HG02642 (cell line): ENCODE data around the gene ARHGAP42.
"Not testable (repeated sequence)": the region's sequence is repeated elsewhere in the genome, so short reads cannot be mapped to it uniquely, and the experiment has no call there.

Experiments
- ATAC-seq: cut with Tn5 transposase; IDR thresholded peaks from one replicate; pipeline ENCODE4 v1.9.1; 2021; ENCODE audit warnings: mild to moderate bottlenecking; ENCODE audit not compliant: unreplicated experiment, poor library complexity

The ARHGAP42 gene

DNA sequence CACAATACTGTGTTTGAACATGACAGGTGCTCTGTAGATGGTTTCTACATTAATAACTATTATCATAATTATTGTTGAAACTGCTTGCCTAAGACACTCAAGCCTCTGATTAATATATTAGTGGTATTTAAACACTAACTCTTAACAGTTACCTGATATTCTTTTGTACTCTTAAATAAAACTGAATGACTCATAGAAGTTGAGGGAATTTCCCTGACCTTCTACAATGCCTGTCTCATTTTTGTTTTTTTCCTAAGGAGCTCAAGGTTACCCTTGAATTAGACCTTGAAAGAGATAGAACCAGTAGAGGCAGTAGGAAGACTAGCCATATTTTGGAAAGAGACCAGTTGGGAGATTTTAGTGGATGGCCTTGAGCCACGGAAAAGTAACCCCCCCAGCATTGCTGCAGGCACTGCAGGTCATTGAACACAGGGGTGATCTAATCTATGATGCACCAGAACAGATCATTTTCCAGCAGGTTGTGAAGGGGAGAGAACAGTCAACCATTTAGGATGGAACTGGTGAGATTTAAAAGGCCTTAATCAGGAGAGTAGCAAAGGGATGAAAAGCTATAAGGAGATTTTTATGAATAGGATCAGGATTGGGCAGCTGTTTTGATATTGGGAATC is 294.2 kb downstream of the ARHGAP42 start:
- no peak for ATAC-seq

DNA sequence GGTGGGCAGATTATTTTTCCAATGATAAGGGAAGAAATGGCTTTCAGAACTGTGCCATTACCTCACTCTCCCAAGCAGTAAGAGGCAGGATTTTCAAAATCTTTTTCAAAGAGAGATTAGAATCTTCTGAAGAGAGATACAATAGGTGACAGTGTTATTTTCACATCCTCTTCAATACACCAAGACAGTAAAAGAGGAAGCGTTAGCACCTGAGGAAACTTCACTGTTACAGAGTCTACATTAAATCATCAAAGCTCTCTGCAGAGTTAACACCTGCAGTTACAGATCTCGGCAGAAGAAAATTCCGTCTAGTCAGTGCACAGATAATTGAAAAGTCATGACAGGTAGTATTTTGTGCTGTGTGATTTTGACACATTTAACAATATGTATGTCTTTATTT is 297.6 kb downstream of the ARHGAP42 start:
- ATAC-seq = peak; percentile 75

DNA sequence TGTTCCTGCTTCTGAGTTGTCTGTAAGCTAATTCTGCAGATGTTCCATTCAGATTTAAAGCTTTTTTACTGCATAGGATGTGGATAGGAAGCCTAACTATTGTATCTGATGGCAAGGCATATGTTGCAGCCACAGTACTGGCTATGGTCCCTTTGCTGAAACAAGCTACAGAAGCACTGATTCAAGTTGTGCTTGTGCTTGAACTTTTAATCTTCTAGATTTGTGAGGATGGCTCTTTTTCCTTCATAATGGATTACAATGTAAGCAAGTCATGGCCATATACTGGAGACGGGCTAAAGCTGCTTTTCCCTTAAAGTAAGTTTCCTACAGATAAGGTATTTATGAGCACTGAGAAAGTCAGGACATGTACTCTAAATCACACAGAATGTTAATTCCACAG is 303.8 kb downstream of the ARHGAP42 start:
- no peak for ATAC-seq

DNA sequence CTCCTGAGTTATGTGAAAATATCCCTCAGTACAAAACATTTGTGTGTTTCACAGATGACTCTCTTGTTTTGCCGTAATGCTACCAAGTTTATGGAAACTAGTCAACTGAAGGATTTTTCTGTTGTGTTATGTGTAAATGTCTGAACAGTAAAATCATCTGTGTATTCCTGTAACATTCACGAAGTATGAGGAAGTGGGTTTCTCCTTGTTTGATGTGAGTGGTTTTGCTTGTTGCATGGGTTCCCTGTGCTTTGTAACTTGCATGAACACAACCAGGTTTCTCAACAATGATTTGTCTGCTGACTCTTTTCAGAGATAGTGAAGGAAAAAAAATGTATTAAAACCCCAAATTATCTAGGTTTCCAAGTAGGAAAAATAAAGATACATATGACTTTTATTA is 304.5 kb downstream of the ARHGAP42 start:
- ATAC-seq = no peak

DNA sequence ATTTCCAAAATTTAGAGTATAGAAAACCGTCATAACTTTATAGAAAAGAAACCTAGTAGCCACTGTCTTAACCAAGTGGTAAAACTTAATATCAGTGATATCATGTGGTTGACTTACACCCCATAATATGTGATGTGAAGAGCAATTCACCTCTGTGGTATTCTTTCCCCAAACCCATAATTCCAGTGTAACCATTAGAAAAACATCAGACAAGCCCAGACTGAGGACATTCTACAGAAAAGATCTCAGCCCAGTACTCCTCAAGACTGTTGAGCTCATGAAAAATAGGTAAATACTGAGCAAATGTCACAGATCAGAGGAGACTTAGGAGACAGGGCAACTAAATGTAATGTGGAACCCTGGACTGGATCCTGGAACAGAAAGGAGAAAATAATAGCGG is 307.9 kb downstream of the ARHGAP42 start:
- no peak for ATAC-seq

DNA sequence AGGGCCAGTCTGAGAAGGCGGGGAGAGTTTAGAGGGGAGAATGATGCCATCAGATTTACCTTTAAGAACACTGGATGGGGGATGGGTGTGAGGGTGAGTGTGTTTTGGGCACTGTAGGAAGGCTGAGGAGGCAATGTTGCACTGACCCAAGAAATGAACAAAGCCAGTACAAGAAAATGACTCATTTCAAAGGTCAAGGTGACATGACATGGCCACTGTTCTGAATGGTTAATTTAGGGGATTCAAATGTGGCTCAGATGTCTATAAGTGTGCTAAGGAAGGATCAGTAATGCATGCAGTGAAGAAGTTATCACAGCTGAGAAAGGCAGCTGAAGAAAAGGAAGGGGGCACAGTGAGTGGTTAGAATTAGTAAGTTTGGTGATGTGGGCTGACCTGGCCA is 312.7 kb downstream of the ARHGAP42 start:
- ATAC-seq = no peak

DNA sequence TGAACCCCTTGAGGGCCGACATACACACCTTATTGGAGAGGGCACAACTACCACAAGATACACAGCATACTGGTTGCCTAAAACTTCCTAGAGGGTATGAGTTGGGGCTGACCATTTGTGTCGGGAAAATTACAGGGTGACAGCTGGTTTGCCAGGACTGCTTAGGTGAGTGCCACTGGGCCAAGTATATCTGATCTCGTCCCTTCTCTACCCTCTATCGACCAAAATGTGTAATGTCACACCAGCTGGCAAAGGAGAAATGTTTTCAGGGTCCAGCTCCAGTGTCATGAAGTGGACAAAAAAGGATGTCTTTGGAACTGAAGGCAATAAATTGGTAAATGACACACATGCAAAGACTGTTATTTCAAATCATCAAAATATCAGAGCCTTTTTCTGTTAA is 316.4 kb downstream of the ARHGAP42 start:
- no peak for ATAC-seq

DNA sequence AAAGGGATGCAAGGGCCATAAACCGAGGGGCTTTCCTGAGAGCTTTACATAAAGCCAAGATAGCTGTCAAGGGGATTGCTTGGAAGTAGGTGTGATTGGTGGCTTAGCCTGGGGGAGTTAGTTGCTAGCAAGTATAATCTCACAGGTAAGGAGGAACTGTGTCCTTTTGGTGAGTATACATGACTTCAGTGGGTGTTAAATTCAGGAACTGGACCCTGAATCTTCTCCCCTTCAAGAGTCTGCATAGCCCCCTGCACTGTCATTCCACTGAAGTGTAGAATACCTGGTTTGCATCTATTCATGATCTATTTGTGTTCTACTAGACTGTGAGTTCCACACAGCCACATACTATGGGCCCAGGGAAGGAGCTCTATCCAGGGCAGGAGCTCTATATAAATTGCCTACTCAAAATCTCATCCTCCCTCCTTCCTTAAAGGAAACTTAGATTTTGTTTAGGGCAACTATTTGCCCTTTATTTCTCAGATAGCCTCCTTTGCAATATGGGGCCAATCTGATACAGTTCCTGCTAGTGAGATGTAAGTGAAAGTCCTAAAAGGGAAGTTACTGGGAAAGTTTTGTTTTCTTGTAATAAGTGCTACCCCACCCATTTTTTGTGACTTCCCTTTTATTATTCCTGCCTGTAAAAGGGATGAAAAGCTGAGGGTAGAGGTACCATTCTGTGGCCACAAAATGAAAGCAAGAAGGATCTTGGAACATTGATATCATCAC is 322.0 kb downstream of the ARHGAP42 start:
- no peak for ATAC-seq

DNA sequence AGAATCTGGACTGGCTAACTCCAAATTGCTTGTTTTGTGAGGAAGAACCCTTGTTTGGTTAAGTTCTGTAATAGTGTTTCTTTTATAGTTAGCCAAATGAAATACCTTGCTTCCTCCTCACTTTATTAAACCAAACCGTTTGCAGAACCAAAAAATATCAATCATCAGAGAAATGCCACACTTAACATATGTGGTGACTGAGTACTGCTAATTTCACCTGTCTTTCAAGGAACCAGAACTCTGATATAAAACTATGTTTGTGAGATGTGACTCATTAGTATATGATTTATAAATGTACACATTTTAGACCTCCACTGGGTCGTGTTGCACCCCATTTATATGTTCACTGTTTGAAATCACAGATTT is 322.6 kb downstream of the ARHGAP42 start:
- no peak for ATAC-seq

DNA sequence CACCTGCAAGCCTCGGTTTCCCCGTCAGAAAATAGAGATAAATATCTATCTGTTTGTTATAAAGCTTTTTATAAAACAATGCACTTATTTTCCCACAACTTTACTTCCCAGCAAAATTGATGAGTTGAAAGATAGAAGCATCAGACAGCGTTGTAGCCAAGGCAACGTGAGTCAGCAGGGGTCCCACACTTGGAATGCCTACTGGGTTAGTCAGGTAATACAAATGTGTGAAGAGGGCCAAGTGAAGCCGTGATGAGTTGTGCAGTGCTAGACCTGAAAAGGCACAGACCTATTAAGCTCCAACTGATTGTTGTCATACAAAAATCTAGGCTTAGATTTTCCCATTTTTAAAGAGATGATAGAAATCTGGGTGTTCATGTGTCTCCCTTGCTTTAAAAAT is 323.8 kb downstream of the ARHGAP42 start:
- no peak for ATAC-seq

DNA sequence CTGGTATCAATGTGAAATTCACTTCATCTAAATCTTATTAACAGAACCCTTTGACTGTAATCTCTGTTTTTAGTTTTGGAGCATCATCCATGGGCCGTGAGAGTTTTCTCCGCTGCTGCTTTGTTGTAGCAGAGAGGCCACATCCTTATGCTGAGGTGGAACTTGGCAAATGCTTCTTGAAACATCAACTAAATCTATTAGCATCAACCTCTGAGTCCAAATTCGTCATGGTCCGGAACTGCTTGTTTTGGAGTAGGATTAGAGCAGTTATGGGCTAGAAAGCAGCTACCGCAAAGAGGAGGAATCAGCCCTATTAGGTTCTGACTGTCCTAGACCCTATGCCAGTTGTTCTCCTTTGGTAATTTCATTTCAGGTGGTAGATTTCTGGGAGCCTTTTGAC is 324.8 kb downstream of the ARHGAP42 start:
- no peak for ATAC-seq

DNA sequence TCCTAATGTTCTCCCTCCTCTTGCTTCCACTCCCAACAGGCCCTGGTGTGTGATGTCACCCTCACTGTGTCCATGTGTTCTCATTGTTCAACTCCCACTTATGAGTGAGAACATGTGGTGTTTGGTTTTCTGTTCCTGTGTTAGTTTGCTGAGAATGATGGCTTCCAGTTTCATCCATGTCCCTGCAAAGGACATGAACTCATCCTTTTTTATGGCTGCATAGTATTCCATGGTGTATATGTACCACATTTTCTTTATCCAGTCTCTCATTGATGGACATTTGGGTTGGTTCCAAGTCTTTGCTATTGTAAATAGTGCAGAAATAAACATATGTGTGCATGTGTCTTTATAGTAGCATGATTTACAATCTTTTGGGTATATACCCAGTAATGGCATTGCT is 326.6 kb downstream of the ARHGAP42 start:
- ATAC-seq = not testable (repeated sequence)

DNA sequence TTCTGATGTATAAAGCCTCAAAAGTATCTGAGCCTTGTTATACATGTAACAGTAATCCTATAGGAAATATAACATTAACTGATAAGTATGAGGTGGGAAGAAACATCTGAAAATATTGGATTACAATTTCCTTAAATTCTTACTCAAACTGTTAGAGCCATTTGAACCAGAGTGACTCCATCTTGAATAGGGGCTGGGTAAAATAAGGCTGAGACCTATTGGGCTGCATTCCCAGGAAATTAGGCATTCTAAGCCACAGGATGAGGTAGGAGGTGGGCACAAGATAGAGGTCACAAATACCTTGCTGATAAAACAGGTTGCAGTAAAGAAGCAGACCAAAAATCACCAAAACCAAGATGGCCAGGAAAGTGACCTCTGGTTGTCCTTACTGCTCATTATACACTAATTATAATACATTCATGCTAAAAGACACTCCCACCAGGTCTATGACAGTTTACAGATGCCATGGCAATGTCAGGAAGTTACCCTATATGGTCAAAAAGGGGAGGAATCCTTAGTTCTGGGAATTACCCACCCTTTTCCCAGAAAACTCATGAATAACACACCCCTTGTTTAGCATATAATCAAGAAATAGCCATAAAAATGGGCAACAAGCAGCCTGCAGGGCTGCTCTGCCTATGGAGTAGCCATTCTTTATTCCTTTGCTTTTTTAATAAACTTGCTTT is 327.7 kb downstream of the ARHGAP42 start:
- ATAC-seq = no peak

DNA sequence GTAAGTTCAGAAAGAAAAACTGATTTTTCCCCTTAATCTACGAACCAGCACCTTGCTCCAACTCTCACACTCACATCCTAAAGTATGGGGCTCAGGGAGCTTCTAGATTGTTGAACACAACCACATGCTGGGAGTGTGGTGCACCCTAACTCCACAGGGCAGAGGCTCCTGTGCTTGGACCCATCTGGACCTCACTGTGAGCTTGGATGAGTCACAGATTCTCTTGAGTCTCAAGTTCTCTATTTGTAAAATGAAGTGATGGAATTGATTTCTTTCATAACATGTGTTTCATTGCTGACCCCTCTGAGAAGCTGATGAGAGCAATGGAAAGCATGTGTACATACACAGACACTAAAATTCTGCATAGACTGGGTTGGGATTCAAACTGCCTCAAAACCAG is 332.8 kb downstream of the ARHGAP42 start:
- ATAC-seq = no peak

DNA sequence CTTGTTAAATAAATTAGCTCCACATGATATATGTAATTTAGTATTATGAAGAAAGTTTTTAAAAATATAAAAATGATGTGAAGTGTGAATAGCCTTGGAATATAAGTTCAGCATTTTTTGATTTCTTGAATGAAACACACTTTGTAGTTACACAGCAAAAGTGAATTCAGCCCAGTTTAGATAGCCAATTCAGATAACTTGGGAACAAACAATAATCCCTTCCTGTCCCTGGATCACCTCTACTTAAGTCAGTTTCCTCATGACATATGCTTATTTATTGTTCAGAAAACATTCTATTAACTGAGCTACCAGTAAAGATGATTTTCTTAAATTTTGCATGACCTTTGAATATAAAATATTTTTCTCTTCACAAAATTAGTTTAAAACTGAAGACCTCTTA is 335.2 kb downstream of the ARHGAP42 start:
- no peak for ATAC-seq

DNA sequence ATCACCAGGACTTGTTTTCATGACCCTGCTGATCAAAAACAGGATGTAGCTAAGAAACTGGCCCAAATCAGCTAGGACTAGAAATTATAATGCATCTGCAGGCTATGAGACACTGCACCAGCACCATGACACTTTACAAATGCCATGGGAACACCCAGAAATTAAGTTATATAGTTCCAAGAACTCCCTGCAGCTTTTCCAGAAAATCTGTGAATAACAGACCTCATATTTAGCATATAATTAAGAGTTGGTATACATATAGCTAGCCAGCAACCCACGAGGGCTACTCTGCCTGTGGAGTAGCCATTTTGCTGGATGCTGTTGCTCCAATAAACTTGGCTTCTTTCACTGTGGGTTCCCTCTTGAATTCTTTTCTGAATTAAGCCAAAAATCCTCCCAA is 341.6 kb downstream of the ARHGAP42 start:
- no peak for ATAC-seq

DNA sequence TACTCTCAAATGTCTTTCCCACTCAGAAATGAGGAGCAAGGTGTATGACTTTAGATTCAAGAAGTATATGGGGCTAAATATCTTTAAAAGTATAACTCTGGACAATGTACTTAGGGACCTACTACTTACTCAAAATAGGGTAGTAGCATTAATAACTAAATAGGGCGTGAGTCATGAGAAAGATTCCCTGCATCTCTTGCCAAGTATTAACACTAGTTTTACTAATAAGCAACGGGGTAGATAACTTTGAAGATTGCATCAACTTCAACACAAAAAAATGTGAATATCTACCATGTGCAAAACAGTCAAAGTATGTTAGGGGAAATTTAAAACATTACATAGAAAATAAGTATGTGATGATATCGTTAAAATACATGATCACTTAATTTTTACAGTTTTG is 342.9 kb downstream of the ARHGAP42 start:
- no peak for ATAC-seq

DNA sequence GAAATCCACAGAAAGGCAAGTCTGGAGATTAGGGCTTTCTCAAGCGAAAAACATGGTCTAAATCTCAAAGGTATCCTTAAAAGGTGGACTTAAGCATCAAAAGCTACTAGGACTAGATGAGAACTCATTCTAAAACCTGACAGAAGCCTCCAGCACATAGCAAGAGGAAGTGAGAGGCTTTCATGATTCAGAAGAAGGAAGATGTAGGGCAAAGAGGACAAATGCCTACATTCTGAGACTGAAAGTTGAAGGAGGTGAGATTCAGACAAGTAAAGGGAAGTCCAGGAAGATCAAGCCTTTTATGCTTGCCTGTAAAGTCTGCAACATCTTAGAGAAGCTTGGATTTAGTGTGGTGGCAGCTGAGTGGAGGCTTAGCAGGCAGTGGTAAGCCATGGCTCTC is 343.6 kb downstream of the ARHGAP42 start:
- no peak for ATAC-seq

DNA sequence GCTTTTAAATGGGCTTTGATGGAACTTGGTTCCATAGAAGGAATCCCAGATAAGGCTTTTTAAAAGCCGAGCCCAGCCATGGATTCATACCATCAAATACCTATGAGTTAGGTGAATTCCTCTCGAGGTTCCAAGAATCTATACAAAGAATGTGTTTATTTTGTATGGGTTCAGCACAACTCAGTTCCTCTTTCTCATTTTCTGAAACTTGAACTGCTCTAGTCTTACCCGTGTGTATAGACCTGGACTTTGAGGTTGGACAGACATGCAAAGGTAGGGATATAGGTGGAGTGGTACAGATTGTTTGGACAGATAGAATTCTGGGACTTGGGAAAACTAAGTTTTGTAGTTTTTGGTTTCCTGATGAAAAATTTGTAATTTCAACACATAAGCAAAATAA is 344.6 kb downstream of the ARHGAP42 start:
- no peak for ATAC-seq

DNA sequence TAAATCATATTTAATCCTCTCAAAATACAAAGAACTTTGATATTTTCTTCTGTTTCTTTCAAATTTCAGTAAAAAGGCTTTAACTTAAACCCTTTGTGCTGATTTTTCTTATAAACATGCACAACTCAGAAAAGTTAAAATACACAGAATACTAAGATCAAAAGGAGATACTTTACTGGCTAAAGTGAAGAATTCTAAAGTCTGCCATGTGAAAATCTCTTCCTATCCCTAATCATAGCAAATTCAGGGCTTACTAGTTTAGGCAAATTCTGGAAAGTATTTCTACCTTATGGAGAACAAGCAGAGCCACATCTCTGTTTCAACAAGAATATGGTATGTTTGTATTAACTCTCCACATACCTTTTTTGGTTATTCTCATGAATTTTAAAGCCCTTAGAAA is 345.9 kb downstream of the ARHGAP42 start:
- ATAC-seq = no peak

DNA sequence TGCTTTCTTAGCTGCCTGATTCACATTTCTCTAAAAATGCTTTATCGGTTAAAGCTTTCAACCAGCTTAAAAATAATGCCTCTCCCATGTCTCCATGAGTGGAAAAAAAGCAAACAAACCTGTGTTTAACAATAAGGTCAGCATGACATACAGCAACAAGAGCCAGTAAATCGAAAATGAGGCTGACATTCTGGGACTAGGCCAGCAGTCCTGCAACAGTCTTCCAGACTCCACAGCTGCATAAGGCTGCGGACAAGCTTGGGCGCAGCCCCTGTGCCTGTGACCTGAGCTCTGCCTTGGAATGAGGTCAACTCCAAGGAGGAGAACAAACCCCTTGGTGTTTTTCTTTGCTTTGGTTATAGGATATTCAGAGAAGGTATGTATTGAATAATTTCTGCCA is 347.0 kb downstream of the ARHGAP42 start:
- no peak for ATAC-seq

DNA sequence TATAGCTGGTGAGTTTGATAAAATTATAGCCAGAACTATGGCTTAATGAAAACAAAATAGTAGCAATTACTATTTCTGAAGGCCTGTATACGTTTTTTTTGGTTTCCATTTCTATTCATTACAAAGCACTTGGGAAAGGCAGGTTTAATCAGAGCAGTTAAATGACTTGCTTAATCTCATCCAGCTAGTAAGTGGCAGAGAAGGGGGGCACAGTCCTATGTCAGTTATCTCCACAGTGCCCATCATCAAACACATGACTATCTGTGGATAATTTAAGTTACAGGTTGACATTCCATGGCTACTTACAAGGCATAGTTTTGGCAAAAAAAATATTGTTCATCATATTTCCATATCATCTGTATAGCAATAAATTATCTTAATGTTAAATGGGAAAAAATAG is 348.8 kb downstream of the ARHGAP42 start:
- ATAC-seq = no peak
